Kidney (tissue), 14 donors: Measurements from ENCODE around the gene NKAIN2. TPM values are rescaled to one million over a fixed set of nuclear protein-coding genes. Genes with fewer than 3 reads are reported as not detected.

Experiments
- DNase-seq, 5 donors: peaks; one replicate each; pipeline ENCODE4 v3.0.0-alpha.2; 2013 to 2020
- FAIRE-seq: peaks from 2 replicates; lab custom pipeline; 2012; peaks lifted over from hg19 to GRCh38; lab: Jason Lieb, UNC
- H3K27ac ChIP-seq, 2 donors: one replicate each; pipeline ENCODE4 v1.7.0; 2013; ENCODE audit warnings: low read depth in 2 of 2, low read length in 2 of 2, inconsistent platforms in 1 of 2
- H3K27me3 ChIP-seq: one replicate; pipeline ENCODE4 v1.7.1; 2013; ENCODE audit warnings: low read length, inconsistent platforms; ENCODE audit not compliant: control insufficient read depth, insufficient read depth
- H3K36me3 ChIP-seq, 3 donors: one replicate each; pipeline versions ENCODE4 v1.7.0 to v1.7.1; 2013; ENCODE audit warnings: low read length in 3 of 3, control low read depth in 1 of 3, inconsistent platforms in 1 of 3; ENCODE audit not compliant: insufficient read depth in 3 of 3, control insufficient read depth in 2 of 3
- H3K4me1 ChIP-seq, 3 donors: one replicate each; pipeline versions ENCODE4 v1.7.0 to v1.7.1; 2013; ENCODE audit warnings: low read length in 3 of 3, inconsistent platforms in 1 of 3, low read depth in 1 of 3; ENCODE audit not compliant: control insufficient read depth in 2 of 3, insufficient read depth in 2 of 3
- H3K4me3 ChIP-seq, 3 donors: one replicate each; pipeline versions ENCODE4 v1.7.0 to v1.8.1; 2013; ENCODE audit warnings: low read length in 3 of 3, control low read depth in 1 of 3, inconsistent platforms in 1 of 3
- H3K9ac ChIP-seq, 3 donors: one replicate each; pipeline versions ENCODE4 v1.7.0 to v1.7.1; 2013; ENCODE audit warnings: low read length in 3 of 3, control low read depth in 1 of 3, inconsistent platforms in 1 of 3
- H3K9me3 ChIP-seq, 3 donors: one replicate each; pipeline versions ENCODE4 v1.7.0 to v1.7.1; 2013; ENCODE audit warnings: low read length in 3 of 3, control low read depth in 1 of 3, inconsistent platforms in 1 of 3; ENCODE audit not compliant: control insufficient read depth in 2 of 3, insufficient read depth in 1 of 3
- CTCF ChIP-seq: IDR thresholded peaks from 3 replicates; pipeline ENCODE4 v1.5.1; 2012; ENCODE audit warnings: mild to moderate bottlenecking, moderate library complexity, borderline replicate concordance; ENCODE audit not compliant: insufficient read depth; ENCODE audit errors: extremely low read depth
- intact Hi-C: fragments of 100-400 bp; cut with DNase I; formaldehyde crosslinking; loops from one replicate; pipeline ENCODE4 v1.11.1; 2022
- polyA plus RNA-seq: library from polyadenylated mRNA; stranded (reverse); fragments of 350-450 nt; fragmentation: Illumina TruSeq; extraction: RNeasy Lipid Tissue Mini Kit (QIAGEN cat#74804); gene quantifications from one replicate; pipeline ENCODE4 v1.2.3, GENCODE V29; 2014; ENCODE audit warnings: low read depth, low replicate concordance; ENCODE audit not compliant: insufficient read depth
- total RNA-seq: library from RNA; stranded (reverse); fragmentation: NEBNext Ultra II Directional; extraction: Animal tissue kit (Norgen Biotek cat#: 25700); gene quantifications from one replicate; pipeline ENCODE4 v1.2.1, GENCODE V29; 2021
- donor health status: control.
- donor health status: control.
- donor health status: control.
- donor health status: control.
- donor health status: control.
- donor health status: DM: yes; HTN: yes; CAD: no.
- donor health status: Normal renal cell carcinoma (clear cell type).

Gene NKAIN2
- total and polyA plus RNA-seq, 2 donors from 2014 or later: 0.39 to 1.8 TPM

GRCh38 chr6:123764722-123765121, 38.9 kb upstream of the NKAIN2 start:
- H3K27me3 ChIP-seq: no peaks in the 10 kb centered on the region
- no peak overlapping the region for H3K27ac ChIP-seq
- intact Hi-C loops: no loop called here
- TF ChIP-seq CTCF: no peak
- no peaks in the 10 kb centered on the region for H3K9me3 ChIP-seq
- no peaks in the 10 kb centered on the region for H3K36me3 ChIP-seq
- FAIRE-seq: no peak
- DNase-seq: no peak
- no peaks in the 10 kb centered on the region for H3K4me1 ChIP-seq
- H3K9ac ChIP-seq: no peak overlapping the region
- no peak overlapping the region for H3K4me3 ChIP-seq

GRCh38 chr6:123768921-123769320, 34.7 kb upstream of the NKAIN2 start:
- DNase-seq (no peak), FAIRE-seq (no peak)
- no peaks in the 10 kb centered on the region for H3K36me3 ChIP-seq
- H3K27me3 ChIP-seq: no peaks in the 10 kb centered on the region
- H3K9me3 ChIP-seq: no peaks in the 10 kb centered on the region
- no peak overlapping the region for H3K9ac ChIP-seq
- intact Hi-C loops: no loop called here
- no peaks in the 10 kb centered on the region for H3K4me1 ChIP-seq
- no peak for TF ChIP-seq CTCF
- H3K4me3 ChIP-seq: no peak overlapping the region
- no peak overlapping the region for H3K27ac ChIP-seq

- H3K4me1 ChIP-seq: no peaks in the 10 kb centered on the region
- no peaks in the 10 kb centered on the region for H3K36me3 ChIP-seq
- H3K9me3 ChIP-seq: no peaks in the 10 kb centered on the region
- intact Hi-C loops: no loop called here
- FAIRE-seq (no peak), DNase-seq (no peak)
- no peak overlapping the region for H3K9ac ChIP-seq
- no peaks in the 10 kb centered on the region for H3K27me3 ChIP-seq
- TF ChIP-seq CTCF: no peak
- H3K27ac ChIP-seq: no peak overlapping the region
- H3K4me3 ChIP-seq: no peak overlapping the region
Measured at GRCh38 chr6:123769431-123769830, 34.2 kb upstream of the NKAIN2 start.
